ENCODE results near the gene NOC4L.

Gene NOC4L

GRCh38 chr12:132170637-132171292 is 26.5 kb downstream of the NOC4L start:
- TF ChIP-seq, protein P1, sequence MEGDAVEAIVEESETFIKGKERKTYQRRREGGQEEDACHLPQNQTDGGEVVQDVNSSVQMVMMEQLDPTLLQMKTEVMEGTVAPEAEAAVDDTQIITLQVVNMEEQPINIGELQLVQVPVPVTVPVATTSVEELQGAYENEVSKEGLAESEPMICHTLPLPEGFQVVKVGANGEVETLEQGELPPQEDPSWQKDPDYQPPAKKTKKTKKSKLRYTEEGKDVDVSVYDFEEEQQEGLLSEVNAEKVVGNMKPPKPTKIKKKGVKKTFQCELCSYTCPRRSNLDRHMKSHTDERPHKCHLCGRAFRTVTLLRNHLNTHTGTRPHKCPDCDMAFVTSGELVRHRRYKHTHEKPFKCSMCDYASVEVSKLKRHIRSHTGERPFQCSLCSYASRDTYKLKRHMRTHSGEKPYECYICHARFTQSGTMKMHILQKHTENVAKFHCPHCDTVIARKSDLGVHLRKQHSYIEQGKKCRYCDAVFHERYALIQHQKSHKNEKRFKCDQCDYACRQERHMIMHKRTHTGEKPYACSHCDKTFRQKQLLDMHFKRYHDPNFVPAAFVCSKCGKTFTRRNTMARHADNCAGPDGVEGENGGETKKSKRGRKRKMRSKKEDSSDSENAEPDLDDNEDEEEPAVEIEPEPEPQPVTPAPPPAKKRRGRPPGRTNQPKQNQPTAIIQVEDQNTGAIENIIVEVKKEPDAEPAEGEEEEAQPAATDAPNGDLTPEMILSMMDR (IDR thresholded peaks at IDR 0.05; ENCODE audit: low read depth, low read length, missing control alignments) = no peak
- no peak overlapping the region for H3K4me3 ChIP-seq (ENCODE audit: low read depth, low read length)
- no peak for DNase-seq (ENCODE audit: low read depth)

GRCh38 chr12:132171293-132171967 is 27.2 kb downstream of the NOC4L start:
- TF ChIP-seq, protein P1 (IDR thresholded peaks at IDR 0.05; ENCODE audit: low read depth, low read length, missing control alignments) = no peak
- no peak for DNase-seq (ENCODE audit: low read depth)
- H3K4me3 ChIP-seq (ENCODE audit: low read depth, low read length) = no peak overlapping the region

GRCh38 chr12:132171968-132172521 is 27.8 kb downstream of the NOC4L start:
- DNase-seq (ENCODE audit: low read depth) = no peak
- TF ChIP-seq, protein P1 (IDR thresholded peaks at IDR 0.05; ENCODE audit: low read depth, low read length, missing control alignments) = no peak
- H3K4me3 ChIP-seq (ENCODE audit: low read depth, low read length) = no peak overlapping the region

GRCh38 chr12:132172619-132173018 is 28.4 kb downstream of the NOC4L start:
- no peak overlapping the region for H3K4me3 ChIP-seq (ENCODE audit: low read depth, low read length)
- TF ChIP-seq, protein P1 (IDR thresholded peaks at IDR 0.05; ENCODE audit: low read depth, low read length, missing control alignments) = no peak
- no peak for DNase-seq (ENCODE audit: low read depth)

DNA sequence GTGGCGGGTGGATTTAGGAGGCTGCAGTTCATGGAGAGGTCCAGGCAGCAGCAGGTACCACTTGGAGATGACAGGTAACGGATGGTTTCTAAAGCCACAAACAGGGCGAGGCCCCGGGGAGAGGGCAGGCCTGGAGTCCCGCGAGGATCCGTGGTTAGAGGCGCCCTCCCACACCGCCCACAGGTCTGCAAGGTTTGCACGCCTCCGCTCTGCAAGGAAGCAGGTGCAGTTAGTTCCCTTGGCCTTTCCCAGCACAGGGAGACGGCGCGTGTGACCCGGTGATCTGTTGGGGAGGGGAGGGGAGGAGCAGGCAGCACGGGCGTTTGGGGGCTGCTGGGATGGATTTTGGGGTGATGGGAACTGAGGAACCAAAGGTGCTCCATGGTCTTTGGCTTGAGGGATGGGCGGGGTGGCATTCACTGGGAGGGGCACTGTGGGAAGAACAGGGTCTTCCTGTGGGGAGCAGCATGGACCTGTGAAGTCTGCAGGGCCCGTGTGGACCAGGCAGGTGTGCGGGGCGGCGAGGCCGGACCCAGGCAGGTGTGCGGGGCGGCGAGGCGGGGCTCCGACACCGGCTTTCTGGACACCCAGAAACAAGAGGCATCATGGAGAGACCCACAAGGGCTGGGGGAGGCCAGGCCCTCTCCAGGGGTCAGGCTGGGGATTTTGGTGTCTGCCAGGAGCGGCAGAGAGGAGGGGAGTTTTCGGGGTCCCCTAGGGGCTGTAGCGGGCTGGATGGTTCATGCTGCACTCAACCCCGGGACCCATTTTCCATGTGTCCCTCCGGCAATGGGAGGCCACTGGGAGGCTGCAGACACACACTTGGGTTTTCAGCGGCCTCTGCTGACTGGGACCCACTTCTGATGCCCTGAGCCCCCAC is 29.1 kb downstream of the NOC4L start:
- no peak overlapping the region for H3K4me3 ChIP-seq (ENCODE audit: low read depth, low read length)
- TF ChIP-seq, protein P1 (IDR thresholded peaks at IDR 0.05; ENCODE audit: low read depth, low read length, missing control alignments) = no peak
- DNase-seq (ENCODE audit: low read depth) = no peak

DNA sequence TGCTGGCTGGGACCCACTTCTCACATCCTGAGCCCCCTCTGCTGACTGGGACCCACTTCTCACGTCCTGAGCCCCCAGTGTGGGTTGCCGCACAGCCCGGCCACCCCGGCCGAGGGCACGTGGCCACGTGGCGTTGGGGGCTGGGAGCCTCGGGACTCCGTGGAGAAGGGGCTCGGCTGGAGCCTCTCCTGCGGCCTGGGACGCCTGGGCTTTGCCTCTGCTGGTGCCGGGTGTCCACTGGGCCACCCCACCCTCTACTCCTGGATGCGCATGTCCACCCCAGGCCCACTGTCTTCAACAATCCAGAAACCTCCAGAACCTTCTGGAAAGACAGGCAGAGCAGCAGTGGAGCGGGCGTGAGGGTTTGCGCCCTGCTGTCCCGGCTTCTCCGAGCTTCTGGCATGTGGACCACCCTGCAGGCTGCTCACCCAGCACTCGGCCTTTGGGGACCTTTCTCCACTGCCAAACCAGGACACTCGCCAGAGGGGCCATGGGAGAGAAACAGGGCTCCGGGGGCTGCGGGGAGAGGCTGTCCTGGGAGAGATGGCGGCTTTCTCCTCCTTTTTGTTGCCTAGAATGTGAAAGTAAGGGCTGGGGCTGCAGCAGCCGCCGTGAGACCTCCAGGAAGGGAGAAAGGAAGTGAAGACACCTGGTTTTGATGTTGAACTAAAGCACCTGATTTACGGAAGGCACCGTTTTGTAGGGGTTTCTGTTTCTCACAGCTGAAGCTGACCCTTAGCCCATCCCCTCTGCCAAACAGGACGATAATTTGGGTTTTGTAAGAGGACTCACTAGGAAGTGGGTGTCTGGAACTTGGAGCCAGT is 30.0 kb downstream of the NOC4L start:
- no peak overlapping the region for H3K4me3 ChIP-seq (ENCODE audit: low read depth, low read length)
- no peak for DNase-seq (ENCODE audit: low read depth)
- TF ChIP-seq, protein P1 (IDR thresholded peaks at IDR 0.05; ENCODE audit: low read depth, low read length, missing control alignments) = no peak

Measured in GM12864 (cell line).